ENCODE measurements around the gene LEAP2.

Gene LEAP2, protein sequence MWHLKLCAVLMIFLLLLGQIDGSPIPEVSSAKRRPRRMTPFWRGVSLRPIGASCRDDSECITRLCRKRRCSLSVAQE

DNA sequence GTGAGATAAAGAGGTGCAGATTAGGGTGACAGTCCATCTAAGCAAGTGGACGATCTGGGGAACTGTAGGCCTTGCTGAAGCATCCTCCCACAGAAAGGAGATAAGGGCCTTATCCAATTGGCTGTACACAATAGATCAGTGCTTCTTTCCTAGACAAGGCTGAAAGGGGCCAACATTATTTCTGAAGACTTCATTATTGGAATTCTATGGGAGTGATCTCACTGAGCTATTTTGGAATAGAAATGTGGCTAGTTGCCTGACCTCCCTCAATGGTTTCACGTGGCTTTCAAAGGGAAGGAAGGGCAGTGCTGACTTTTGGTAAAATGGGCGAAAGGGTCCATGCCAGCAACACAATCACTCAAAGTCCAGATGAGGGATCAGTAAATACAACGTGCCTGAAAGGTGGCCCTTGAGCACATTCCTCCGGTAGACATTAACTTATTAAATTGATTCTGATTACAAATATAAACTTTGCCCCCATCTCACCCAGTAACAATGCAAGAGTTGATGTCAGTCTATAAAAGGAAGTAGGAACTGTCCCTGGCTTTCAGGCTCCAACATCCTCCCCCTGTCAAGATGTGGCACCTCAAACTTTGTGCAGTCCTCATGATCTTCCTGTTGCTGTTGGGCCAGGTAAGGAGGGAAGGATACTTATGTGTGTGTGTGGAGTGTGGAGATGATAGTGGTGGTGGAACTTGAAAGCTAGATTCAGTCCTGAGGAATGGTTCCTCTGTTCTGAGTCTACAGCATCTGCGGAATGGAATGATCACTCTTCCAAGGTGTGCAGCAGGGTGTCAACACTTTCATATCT, at the start of gene LEAP2:
TSS of gene LEAP2 (plus strand) at position 550 of the 811 bp plus-strand sequence. CDS start at position 577, 27 bp downstream.
- no peak for DNase-seq

DNA sequence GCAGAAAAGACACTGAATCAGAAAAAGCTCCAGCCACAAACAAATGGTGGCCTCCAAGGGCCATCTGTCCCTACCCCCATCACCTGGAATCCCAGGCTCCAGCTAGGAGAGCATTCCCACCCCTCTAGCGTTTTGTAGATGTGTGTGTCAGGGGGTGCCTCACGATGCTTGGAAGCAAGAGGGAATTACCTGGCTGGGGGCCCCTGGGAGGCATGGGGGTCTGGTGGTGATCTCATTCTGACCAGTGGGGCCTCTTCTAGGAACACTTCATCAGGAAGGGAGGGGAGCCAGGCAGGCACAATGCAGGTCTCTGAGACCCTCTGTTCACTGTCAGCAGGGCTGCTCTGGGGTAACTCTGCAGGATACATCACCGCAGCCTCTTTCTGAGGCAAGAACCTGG, 49.0 kb upstream of the LEAP2 start:
- no peak for DNase-seq

DNA sequence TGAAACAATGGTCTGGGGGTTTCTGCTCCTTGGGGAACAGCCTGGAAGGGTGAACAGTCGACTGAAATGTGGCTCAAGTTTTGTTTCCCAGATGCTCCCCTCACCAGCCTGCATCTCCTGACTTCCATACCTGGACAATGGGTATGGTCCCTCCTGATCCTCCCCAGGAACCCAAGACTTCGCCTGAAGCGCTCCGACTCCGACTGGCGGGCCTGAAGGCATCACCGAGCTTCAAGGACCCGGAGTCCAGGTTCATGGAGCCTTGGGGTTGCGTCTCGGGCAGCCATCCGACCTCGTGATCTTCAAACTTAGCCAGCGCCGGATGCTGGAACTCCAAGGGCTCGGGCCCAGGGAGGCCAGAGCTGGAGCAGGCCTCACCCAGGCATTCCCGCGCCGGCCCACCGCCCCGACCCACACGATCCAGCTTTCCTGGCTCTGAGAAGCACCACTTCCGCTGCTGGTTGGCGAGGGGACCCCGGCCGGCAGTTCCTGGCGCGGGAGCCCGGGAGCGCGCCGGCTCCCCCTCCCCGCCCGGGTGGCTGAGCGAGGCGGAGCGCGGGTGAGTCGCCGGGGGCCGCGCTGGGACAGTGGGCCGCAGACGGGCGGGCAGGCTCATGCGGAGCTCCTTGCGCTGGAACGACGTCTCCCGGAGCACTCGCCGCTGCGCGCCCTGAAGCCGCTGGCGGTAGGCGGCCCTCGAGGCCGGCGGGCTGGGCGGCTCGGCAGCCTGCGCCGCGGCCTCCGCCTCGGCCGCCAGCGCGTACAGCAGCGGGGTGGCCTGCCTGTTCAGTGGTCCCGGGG, 48.2 kb upstream of the LEAP2 start:
- DNase-seq, result no peak

DNA sequence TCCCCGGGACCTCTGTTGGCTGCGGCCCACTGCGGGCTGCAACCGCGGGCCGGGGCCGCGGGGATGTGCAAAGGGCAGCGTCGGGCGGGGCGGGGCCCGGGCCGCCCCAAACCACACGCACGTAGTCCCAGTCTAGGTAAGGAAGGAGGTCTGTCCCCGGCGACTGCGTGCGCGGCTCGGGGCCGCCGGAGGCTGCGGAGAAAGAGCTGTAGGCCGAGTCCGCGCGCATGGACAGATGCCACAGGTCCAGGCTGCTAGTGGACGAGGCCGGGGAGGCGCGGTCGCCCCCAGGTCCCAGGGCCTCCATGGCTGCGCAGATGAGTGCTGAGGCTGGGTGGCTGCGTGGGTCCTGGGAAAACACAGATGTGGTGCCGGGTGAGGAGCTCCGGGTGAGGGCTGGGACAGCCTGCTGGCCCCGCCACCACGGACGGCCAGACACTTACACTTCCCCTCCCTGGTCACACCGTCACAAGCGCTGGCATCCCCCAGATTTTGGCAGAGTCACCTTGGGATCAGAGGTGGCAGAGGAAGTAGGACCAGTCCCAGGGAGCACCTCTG, 47.6 kb upstream of the LEAP2 start:
- DNase-seq, result no peak

DNA sequence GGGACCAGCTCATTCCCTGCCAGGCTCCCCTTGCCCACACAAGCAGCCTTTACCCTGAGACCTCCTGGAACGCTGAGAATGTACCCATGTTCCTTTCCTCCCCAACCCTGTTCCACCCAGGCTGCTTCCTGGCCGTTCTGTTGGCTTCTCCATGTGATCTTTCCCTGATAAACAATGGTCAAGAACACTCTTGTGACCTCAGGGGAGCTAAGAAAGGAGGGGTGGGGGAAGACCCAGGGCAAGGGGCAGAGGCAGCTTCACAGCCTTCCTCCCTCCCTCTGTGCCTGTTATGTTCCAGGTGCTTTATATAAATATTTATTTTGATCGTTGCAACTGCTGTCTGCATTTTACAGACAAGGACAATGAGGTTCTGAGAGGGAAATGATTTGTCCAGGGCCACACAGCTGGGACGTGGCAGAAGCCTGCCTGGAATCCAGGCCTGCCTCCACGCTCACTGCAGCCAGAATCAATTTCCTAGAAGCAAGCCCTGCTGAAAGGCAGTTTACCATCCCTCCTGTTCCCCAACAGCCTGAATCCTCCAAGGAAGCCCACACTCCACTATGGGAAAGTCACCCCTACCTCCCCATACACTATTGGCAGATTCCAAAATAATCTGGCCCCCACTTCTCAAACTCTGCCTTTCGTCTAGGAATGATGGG, 46.9 kb upstream of the LEAP2 start:
- DNase-seq, result no peak

DNA sequence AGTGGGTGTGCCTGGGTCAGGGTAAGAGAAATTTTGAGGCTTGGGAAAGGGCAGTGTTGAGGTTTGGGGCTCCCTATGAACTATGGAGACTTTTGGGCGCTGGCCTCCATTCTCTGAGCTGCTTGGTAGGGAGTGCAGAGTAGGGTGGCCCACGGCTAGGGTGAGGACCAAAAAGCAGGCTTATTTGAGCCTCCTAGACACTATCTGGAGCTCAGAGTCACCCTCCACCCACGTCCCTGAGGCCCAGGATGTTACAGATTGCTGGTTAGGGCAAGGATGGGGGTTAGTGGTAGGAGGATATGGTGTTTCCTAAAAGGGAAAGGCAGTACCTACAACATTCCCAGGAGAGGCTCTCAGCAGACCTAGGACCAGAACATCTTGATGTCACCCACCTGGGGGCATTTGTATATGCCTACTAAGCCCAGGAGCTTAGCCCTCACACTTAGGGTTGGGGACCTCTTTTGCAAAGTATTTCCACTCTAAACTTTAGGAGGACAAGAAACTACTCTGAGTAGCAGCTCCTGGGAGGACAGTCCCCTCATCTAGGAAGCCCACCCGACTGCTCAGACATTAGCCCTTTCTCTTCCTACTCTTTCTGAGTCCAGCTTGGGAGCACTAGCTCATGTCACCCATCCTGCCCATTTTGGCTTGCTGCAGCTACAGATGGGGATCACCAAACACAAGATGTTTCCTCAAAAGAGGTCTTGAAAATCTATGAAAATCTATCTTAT, 45.4 kb upstream of the LEAP2 start:
- no peak for DNase-seq

DNA sequence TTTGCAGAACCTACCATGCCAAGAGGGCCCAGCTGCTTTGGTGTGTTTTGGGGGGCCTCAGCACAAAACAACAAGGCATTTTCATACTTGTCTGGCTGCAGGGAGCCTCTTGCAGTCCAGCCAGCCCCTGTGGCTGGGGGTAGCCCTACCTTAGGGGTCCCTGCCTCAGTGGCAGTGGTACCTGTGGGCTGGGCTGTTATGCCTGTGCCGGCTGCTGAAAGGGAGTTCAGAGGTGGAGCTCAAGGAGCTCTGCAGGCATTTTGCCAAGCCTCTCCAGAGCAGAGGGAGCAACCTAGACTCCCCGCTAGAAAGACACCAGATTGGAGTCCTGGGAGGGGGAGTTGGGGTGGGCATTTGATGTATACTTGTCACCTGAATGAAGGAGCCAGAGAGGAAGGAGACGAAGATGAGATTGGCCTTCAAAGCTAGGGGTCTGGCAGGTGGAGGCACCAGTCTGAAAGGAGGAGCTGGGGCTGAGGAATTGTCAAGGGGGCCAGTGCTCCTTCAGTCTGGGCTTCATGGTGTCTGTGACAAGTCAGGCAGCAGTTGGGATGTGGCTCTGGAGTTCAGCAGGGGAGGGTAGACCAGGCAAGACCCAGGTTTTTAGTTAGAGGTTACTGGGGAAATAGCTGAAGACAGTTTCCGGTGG, 44.5 kb upstream of the LEAP2 start:
- DNase-seq, result no peak

DNA sequence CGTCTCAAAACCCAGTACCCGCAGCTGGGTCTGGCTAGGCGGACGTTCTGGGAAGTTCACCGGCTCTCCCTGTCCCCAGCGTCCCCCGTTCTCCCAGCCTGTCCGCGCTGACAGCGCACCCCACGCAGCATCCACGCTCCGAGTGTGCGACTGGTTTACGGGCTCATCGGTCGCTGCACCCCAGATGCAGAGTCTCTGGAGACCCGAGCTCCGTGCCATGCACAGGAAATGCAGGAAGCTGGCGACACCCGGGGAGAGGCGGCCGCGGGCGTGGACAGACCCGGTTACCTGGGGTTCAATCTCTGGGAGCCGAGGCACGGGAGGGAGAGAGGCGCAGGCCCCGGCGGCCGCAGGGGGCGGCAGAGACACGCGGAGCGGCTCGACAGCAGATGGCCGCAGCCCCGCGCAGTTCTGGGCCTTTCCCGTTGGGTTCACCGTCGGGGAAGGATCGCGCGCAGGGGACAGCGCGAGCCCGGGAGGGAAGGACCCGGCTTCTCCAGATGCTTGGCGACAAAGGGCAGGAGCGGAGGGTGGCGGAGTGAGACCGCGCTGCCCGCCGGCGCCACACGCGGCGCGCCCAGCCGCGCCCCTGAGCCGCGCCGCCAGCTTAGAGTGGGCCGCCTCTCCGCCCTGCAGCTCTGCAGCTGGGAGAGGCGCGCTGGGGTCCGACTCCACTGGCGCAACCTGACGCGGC, 43.6 kb upstream of the LEAP2 start:
- peak; percentile 78 for DNase-seq

DNA sequence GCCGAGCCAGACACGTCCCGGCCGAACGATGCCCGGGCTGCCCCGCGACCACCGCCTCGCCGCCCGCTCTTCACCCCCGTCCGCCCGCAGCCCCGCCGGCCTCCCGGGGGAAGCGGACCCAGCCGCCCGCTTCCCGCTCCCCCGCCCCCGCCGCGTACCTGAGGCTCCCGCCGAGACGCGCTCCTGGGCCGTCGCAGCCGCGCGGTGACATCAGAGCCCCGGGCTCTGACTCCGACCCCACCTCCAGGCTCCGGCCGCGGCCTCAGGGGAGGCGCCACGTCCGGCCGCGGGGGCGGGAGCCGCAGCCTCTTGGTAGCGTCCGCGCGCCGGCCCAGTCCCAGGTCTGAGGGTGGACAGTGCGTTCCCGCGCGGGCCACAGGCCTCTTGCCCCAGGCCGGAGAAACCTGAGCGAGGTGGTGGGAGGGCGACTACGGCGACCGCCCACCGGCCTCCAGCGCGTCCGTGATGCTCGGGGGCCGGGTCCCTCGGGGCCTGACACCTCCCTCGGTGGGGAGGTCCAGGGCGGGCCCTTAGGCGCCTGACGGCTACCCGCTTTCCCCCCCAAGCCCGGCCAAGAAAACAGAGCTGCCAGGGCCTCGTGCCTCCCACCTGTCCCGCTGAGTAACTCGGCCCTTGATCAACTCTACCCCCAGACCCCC, 42.9 kb upstream of the LEAP2 start, which contains the start of gene SHROOM1:
TSS of gene SHROOM1 (minus strand) at position 212 of the 659 bp plus-strand sequence. CDS start 4,507 bp downstream, outside the sequence.
- peak; percentile 70 for DNase-seq

DNA sequence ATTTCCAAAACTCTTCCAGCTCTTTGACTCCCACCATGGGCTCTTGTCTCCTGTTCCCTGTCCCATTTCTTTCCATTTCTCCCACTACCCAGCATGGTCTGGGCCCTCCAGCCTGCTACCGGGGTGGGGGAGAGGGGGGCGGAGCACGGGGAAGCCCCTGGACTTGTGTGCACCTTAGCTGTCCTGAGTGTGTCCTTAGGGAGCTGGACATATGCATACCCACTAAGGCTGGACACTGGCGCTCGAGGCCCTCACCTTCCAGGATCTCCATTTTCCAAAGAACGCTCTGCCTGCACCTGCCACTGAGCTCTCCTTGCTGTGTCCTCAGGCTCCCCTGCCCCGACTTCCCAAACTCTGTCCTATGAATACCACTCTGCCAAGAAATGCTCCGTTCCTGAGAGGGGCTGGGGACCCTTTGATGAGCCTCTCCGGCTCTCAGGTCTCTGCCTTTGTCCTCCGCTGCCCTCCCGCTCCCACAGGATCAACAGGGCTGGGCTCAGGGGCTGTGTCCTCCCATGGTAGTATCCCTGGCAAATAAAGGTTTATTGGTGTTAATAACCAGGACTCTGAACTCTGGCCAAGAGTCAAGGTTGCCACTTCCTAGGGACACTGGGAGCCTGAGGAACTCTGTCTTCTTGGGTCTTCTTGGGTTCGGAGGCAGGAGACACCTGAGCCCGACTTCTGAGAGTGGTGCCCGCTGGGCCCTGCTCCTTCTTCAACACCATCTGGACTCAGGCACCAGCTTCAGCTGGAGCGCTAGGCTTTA, 42.2 kb upstream of the LEAP2 start:
- DNase-seq, result no peak

DNA sequence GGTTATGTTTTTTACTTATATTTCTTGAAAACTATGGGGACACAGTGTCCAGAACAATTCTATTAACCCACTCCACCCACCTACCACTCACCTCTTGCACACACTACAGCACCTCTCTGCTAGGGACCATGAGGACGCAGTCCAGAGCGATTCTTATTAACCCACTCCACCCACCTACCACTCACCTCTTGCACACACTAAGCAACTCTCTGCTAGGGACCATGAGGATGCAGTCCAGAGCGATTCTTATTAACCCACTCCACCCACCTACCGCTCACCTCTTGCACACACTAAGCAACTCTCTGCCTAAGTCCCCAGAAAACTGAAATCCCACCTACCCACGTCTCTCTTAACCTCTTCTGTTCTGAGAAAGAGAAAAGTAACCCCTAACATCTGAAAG, 40.9 kb upstream of the LEAP2 start:
- DNase-seq, result no peak

DNA sequence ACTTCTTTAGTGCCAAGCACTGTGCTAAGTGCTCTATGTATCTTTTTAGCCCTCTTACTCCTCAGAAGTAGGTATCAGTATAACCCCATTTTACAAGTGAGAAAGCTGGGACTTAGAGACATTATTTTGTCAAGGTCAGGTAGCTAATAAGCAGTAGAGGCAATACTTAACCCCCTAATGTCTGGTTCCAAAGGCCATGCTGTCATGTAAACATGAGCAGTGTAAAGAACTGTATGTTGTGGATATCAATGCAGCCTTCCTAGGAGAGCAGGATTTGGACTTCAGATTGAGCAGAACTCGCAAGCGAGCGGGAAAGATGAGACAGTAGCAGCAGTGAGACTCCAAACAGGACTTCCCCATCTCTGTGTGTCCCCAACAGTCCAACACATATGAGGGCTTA, 39.4 kb upstream of the LEAP2 start:
- no peak for DNase-seq

DNA sequence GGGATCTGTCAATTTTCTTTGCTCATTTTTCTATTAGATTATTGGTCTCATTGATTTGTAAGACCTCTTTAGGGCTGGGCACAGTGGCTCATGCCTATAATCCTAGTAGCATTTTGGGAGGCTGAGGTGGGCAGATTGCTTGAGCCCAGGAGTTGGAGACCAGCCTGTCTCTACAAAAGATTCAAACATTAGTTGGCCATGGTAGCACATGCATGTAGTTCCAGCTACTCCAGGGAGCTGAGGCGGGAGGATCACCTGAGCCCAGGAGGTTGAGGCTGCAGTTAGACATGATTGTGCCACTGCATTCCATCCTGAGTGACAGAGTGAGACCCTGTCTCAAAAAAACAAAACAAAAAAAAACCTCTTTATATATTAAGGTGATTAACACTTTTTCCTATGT, 36.6 kb upstream of the LEAP2 start:
- DNase-seq, result no peak

DNA sequence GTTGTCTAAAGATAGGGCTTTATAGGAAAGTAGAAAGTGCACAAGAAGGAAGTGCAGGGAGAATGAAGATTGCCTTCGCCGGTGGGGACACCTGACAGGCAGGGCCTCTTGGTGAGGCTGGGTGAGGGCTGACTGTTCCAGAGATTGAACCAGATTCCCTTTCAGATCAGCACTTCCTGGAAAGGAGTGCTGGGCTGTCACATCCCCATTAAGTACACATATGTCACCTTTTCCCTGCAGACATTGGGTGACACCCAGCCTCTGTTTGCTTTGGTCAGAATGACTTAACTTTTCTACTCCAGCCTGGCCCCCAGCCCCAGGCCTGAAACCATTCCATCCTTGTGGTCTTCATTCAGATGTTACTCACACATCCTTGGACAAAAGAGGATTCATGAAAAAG, 35.6 kb upstream of the LEAP2 start:
- DNase-seq, result no peak

DNA sequence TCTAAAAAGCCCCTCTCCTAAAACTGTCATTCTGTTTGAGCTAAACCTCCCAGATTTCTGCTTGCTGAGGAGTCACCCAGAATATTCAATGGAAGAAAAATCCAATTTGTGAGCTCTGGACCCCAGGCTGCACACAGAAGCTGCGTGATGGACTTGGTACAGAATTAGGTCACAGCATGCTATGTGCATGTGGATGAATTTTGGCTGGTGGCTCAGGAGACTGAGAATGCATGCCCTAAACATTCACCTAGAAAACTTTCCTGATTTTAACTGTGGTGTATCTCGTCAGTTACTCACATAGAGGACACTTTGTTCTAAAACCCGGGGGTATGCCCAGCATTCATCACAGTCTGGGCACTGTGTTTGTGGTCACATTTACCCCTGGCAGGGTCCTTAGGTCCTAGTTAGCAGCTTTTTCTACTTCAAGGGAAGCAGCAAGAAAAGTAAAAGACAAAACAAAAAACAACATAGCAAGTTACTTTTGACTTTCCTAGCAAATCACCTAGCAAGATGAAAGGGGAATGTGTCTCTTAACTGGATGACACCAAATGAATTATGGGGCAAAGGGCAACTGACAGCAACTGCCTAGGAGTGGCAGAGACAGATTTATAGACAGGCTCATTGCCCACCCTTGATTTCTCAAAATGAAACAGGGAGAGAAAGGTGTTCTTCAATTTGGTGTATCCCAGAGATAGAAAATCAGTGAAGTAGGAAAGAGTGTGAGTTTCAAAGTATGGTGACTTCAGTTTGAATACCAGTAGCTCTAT, 34.8 kb upstream of the LEAP2 start:
- DNase-seq, result no peak

DNA sequence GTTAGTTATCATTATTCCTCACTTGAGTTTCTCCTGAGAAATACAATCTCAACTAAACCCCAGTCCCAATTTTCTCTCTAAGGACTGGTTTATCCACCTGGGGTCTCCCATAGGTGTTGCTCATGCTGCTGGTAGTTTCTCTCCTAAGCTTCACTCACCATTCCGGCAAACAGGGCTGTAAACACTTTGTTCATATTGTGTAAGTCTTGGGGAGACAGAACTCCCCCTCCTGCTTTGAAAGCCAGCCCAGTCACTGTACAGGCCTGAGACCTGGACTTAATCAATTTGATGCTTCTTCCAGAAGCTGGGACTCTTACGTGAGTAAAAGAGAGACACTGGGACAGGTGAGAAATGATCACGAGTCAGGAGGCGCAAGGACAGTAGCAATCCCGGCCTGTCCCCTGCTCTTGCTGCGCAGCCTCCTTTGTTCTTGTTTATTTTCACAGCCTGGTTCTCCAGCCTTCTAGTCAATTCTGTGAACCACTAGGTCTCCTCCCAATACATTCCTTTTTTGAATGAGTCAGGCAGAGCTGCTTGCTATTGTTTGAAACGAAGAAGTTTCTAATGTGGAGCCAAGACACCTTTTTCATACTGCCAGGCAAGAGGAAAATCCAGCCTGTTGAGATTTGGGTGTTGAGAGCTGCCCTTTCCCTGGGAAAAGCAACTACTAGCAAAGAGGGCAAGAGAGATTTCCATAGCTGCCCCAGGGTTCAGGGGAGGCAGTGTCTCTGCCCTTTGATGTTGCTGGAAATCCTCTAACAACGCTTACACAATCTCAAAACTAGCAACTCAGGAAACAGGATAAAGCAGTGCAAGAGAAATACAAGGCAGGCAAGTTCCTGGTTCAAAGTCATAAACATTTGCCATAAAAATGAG, 33.8 kb upstream of the LEAP2 start:
- DNase-seq, result no peak

DNA sequence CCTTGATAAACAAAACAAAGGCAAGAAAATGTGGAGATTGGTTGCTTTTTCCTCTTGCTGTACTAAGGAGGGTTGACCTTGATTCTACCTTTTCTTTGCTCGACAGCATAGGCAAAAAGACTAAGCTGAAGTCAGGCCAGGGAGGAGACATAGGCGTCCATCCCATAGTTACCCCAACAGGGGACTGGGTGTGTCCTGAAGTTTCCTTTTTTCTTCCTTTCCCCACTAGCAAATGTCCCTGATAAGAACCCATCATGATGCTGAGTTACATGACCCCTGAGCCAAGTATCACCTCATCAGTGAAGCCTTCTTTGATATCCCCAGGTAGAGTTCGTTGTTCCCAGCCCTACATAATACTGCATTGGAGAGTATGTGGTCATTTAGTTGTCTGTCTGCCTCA, 33.2 kb upstream of the LEAP2 start:
- no peak for DNase-seq

DNA sequence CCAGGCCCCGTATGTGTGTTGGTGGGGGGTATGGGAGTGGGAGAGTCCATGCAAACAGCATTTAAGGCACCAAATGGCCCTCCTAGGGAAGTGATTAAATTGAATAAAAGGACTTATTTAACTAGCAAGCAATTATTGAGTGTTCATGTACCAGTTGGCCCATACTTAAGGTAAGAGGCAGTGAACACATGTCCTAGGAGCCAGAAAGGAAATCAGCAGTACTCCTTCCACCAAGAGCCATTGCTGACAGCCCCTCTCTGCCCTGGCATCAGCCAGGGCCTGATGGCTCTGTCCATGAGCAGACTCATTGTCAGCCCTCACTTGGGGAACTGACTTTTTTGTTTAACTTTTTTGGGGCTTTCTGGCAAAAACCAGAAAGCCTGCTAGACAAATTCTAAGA, 32.6 kb upstream of the LEAP2 start:
- peak; percentile 24 for DNase-seq
